Fibroblast of skin of left quadriceps (primary cell): ENCODE measurements around the gene INF2.

Source experiments
- DNase-seq, 2 experiments: peaks; one replicate each; pipeline ENCODE4 v3.0.0-alpha.2; 2013; ENCODE audit warnings: low read depth in 2 of 2

Gene INF2

GRCh38 chr14:104676694-104677511, 12.5 kb upstream of the INF2 start:
- no peak for DNase-seq

GRCh38 chr14:104677512-104678332, 11.7 kb upstream of the INF2 start:
- DNase-seq: peak; percentile 54 to 63

- peak in 1 of 2 experiments; percentile 35 for DNase-seq
These were observed 11.1 kb upstream of the INF2 start for GRCh38 chr14:104678346-104678745.

GRCh38 chr14:104678901-104679705, 10.3 kb upstream of the INF2 start:
- DNase-seq: no peak

- DNase-seq: peak in 1 of 2 experiments; percentile 34
These were observed 9.2 kb upstream of the INF2 start for GRCh38 chr14:104680056-104680805.

- no peak for DNase-seq
These were observed 8.4 kb upstream of the INF2 start for GRCh38 chr14:104680806-104681688.

- DNase-seq: peak in 1 of 2 experiments; percentile 44
These were observed 7.7 kb upstream of the INF2 start for GRCh38 chr14:104681689-104682074.

- DNase-seq: no peak
These were observed 7.3 kb upstream of the INF2 start for GRCh38 chr14:104682107-104682593.

- DNase-seq: no peak
These were observed 5.6 kb upstream of the INF2 start for GRCh38 chr14:104683653-104684448.

- DNase-seq: no peak
These were observed 5.0 kb upstream of the INF2 start for GRCh38 chr14:104684449-104684821.

- no peak for DNase-seq
These were observed 4.0 kb upstream of the INF2 start for GRCh38 chr14:104685216-104685997.

GRCh38 chr14:104685998-104686610, 3.3 kb upstream of the INF2 start:
- DNase-seq: no peak

GRCh38 chr14:104686624-104687517, 2.5 kb upstream of the INF2 start:
- DNase-seq: no peak

GRCh38 chr14:104687601-104688504, 1.6 kb upstream of the INF2 start:
- DNase-seq: no peak

GRCh38 chr14:104688505-104689108, 811 bp upstream of the INF2 start:
- DNase-seq: no peak
